Panc1 (cell line): Measurements from ENCODE around the gene GMDS. TPM values are rescaled to one million over a fixed set of nuclear protein-coding genes. Genes with fewer than 3 reads are reported as not detected.

Experiments
- ATAC-seq: fragments of 200-7000 bp; cut with Tn5 transposase; 2 replicates; pipeline ENCODE4 v1.9.1; 2020; ENCODE audit warnings: mild to moderate bottlenecking, moderate library complexity
- BruUV-seq: library from RNA; stranded (reverse); fragments of 400-500 nt; replicated peaks from 2 replicates; lab custom pipeline; 2021; lab: Mats Ljungman, UMichigan
- CTCF ChIA-PET: fragments of 300-600 bp; sonication (Branson Sonifier 250); formaldehyde crosslinking; loops from one replicate; lab custom pipeline; 2022; ENCODE audit warnings: antibody characterized with exemption; lab: Charles Lee
- POLR2A ChIA-PET: fragments of 300-600 bp; sonication (Branson Sonifier 250); formaldehyde crosslinking; loops from one replicate; lab custom pipeline; 2022; ENCODE audit warnings: antibody characterized with exemption; lab: Charles Lee
- DNase-seq: peaks from one replicate; pipeline ENCODE4 v3.0.0-alpha.2; 2010; ENCODE audit warnings: low read depth, low spot score
- H3K27ac ChIP-seq: 2 replicates; pipeline ENCODE4 v1.5.1; 2011; ENCODE audit warnings: mild to moderate bottlenecking, low read length, inconsistent platforms
- H3K27me3 ChIP-seq: fragments of 200-500 bp; sonication (Bioruptor generic); 2 replicates; pipeline ENCODE4 v1.6.0; 2014; ENCODE audit warnings: low read length, inconsistent platforms; ENCODE audit not compliant: control insufficient read depth, insufficient read depth
- H3K36me3 ChIP-seq: fragments of 200-500 bp; sonication (Bioruptor generic); 2 replicates; pipeline ENCODE4 v1.5.1; 2014; ENCODE audit warnings: inconsistent platforms, mild to moderate bottlenecking, low read length, moderate library complexity; ENCODE audit not compliant: control insufficient read depth, insufficient read depth
- H3K4me1 ChIP-seq: 2 replicates; pipeline ENCODE4 v1.5.1; 2011; ENCODE audit warnings: inconsistent platforms, mild to moderate bottlenecking, low read length, moderate library complexity; ENCODE audit not compliant: control insufficient read depth, insufficient read depth
- H3K4me3 ChIP-seq, 2 experiments: 2 replicates each; pipeline ENCODE4 v1.5.1; 2011 to 2012; ENCODE audit warnings: low read depth in 2 of 2, low read length in 2 of 2, mild to moderate bottlenecking in 2 of 2, inconsistent platforms in 1 of 2, moderate library complexity in 1 of 2
- H3K9me3 ChIP-seq: fragments of 200-500 bp; sonication (Bioruptor generic); 2 replicates; pipeline ENCODE4 v1.5.1; 2014; ENCODE audit warnings: low read depth, mild to moderate bottlenecking, inconsistent platforms, low read length, moderate library complexity; ENCODE audit not compliant: control insufficient read depth, insufficient read depth
- CTCF ChIP-seq: fragments of 450-650 bp; IDR thresholded peaks from 2 replicates; pipeline ENCODE4 v1.5.1; 2017; ENCODE audit warnings: mild to moderate bottlenecking
- POLR2AphosphoS5 ChIP-seq: IDR thresholded peaks from 2 replicates; pipeline ENCODE4 v1.6.1; 2012; ENCODE audit warnings: mild to moderate bottlenecking, low read depth, low read length, moderate library complexity
- REST ChIP-seq, 2 experiments: IDR thresholded peaks; 2 replicates each; pipeline ENCODE4 v1.6.1; 2011 to 2012; ENCODE audit warnings: low read depth in 2 of 2, control low read depth in 1 of 2, low read length in 1 of 2, mild to moderate bottlenecking in 1 of 2, moderate library complexity in 1 of 2; ENCODE audit not compliant: insufficient read depth in 1 of 2
- SIN3A ChIP-seq: IDR thresholded peaks from 2 replicates; pipeline ENCODE4 v1.6.1; 2012; ENCODE audit warnings: low read depth, mild to moderate bottlenecking, low read length, moderate library complexity, borderline replicate concordance; ENCODE audit not compliant: insufficient read depth
- TCF7L2 ChIP-seq: IDR thresholded peaks from 2 replicates; pipeline ENCODE4 v1.6.1; 2011; ENCODE audit warnings: mild to moderate bottlenecking, low read depth, low read length, inconsistent platforms
- in situ Hi-C: cut with HindIII; loops from 2 replicates; pipeline ENCODE4 v1.10.0; 2016; ENCODE audit warnings: low sequenced_read_pairs, low pct_unique_long_range_greater_than_20kb
- intact Hi-C: fragments of 100-400 bp; cut with micrococcal nuclease; formaldehyde crosslinking; loops from one replicate; pipeline ENCODE4 v1.10.0; 2022; ENCODE audit not compliant: unreplicated experiment
- total RNA-seq: library from RNA; stranded (reverse); gene quantifications from one replicate; pipeline ENCODE4 v1.2.1, GENCODE V29; 2021; ENCODE audit not compliant: unreplicated experiment

GMDS gene
- total RNA-seq, 1 experiment from 2014 or later: 9.8 TPM

- H3K9me3 ChIP-seq: no peaks in the 10 kb centered on the region
- in situ Hi-C loops: no loop called here
- DNase-seq: no peak
- H3K4me1 ChIP-seq: no peaks in the 10 kb centered on the region
- ATAC-seq: no peak
- POLR2A ChIA-PET: no interaction called here
- CTCF ChIA-PET: no interaction called here
- TF ChIP-seq TCF7L2 (no peak), REST (IDR thresholded peaks at IDR 0.05; ENCODE audit: insufficient read depth in 1 of 2, low read depth in 2 of 2, low read length in 1 of 2) (no peak)
- no peaks in the 10 kb centered on the region for H3K36me3 ChIP-seq
- H3K4me3 ChIP-seq: no peak overlapping the region
- intact Hi-C loops: no loop called here
- no TSS peak for BruUV-seq
- H3K27ac ChIP-seq: no peak overlapping the region
- no peaks in the 10 kb centered on the region for H3K27me3 ChIP-seq
Observed at GRCh38 chr6:1630771-1631217, 614.6 kb downstream of the GMDS start.

GRCh38 chr6:1630212-1630770 is 615.1 kb downstream of the GMDS start:
- in situ Hi-C loops: no loop called here
- ATAC-seq (no peak), DNase-seq (no peak)
- Histone ChIP-seq H3K9me3 (no peaks in the 10 kb centered on the region), H3K27me3 (no peaks in the 10 kb centered on the region), H3K4me1 (no peaks in the 10 kb centered on the region), H3K36me3 (no peaks in the 10 kb centered on the region), H3K27ac (no peak overlapping the region), H3K4me3 (no peak overlapping the region)
- BruUV-seq: no TSS peak
- POLR2A ChIA-PET: no interaction called here
- TF ChIP-seq CTCF (no peak), REST (IDR thresholded peaks at IDR 0.05; ENCODE audit: insufficient read depth in 1 of 2, low read depth in 2 of 2, low read length in 1 of 2) (no peak), TCF7L2 (no peak), POLR2AphosphoS5 (no peak), SIN3A (no peak)
- intact Hi-C loops: no loop called here
- CTCF ChIA-PET: no interaction called here
